Left forelimb (tissue), 1 donor: Measurements from ENCODE around the gene ABCG8.
A peak's percentile ranks its signal among the peaks of the same experiment; 100 is the strongest.

Source experiments
- DNase-seq: peaks from one replicate; pipeline ENCODE4 v3.0.0-alpha.2; 2018; ENCODE audit warnings: low spot score

The ABCG8 gene

DNA sequence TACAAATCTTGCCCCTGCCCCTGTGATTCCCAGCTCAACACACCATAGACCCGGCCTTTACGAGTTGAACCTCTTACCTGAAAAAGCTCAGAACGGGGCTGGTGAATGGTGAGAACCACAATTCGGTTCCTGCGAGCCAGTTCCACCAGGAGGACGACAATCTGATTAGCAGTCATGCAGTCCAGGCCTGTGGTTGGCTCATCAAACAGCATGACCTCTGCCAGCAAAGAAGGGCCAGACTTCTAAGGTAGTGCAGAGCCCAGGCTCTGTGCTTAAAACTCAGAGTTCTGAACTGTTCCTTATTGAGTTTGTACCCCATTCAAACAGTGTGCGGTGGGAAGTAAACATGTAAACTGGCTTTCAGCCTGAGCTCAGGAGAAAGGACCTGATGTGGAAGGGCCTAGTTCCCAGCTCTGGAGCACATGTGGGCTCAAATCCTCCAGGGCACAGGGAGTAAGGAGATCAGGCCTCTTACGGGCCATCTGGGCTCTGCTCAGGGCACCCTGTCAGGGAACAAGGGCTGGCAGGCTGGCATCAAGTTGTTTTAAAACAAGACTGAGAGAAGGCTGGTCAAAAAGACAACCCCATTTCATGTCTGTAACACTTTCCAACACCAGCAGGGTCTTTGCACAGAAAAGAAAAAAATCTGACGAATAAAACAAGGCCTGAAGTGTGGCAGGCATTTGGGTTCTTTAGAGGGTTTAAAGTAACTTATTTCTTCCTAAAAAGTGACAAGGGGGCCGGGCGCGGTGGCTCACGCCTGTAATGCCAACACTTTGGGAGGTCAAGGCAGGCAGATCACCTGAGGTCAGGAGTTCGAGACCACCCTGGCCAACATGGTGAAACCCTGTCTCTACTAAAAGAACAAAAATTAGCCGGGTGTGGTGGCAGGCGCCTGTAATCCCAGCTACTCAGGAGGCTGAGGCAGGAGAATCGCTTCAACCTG is 12.2 kb upstream of the ABCG8 start:
- no peak for DNase-seq

DNA sequence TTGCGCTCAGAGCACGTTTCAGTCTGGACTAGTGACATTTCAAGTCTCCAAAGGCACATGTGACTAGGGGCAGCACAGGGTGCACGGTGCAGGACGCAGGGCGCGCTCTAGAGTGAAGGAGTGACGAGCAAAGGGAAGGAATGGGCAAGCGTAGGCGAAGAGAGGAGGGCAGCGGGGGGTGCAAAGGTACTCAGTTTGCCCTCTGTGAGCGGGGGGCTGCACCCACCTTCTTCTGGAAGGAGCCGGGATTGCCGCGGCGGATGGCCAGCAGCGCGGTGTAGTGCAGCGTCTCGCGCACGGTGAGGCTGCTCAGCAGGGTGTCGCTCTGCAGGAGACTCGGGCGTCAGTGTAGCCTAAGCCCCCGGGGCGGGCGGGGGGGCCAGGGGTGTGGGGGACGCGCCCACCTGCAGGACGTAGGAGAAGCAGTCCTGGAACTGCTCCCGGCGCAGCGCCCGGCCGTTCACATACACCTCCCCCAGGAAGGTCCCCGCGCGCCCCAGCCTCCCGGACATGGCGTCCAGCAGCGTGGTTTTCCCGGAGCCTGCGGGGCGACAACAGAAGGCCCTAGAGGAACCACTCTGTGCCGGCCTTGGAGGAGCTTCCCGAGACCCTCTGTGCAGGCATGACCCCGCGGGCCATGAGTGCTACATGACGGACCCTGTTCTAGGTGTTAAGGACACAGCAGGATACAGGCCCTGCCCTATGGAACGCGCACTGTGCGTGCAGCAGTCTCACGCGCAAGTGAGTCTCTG is 7.1 kb upstream of the ABCG8 start:
- no peak for DNase-seq

DNA sequence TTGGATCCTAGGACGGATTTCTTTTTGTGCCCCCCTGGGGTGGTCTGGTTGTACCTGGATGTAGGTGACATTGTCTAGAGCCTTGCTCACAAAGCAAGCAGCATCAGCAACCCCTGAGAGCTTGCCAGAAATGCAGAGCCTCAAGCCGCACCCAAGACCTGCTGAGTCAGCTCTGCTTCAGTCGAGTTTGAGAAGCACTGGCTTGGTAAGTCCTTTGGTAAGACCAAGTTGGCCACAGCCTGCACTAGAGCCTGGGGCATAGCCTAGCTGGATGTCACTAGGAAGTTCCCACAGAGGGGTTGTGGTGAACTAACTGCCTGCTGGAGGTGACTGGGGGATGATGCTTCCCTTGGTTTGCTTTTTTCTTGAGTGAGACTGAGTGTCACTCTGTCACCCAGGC is 6.3 kb upstream of the ABCG8 start:
- DNase-seq = no peak

- DNase-seq = no peak
Observed at GRCh38 chr2:43837033-43837432, 1.7 kb upstream of the ABCG8 start.

DNA sequence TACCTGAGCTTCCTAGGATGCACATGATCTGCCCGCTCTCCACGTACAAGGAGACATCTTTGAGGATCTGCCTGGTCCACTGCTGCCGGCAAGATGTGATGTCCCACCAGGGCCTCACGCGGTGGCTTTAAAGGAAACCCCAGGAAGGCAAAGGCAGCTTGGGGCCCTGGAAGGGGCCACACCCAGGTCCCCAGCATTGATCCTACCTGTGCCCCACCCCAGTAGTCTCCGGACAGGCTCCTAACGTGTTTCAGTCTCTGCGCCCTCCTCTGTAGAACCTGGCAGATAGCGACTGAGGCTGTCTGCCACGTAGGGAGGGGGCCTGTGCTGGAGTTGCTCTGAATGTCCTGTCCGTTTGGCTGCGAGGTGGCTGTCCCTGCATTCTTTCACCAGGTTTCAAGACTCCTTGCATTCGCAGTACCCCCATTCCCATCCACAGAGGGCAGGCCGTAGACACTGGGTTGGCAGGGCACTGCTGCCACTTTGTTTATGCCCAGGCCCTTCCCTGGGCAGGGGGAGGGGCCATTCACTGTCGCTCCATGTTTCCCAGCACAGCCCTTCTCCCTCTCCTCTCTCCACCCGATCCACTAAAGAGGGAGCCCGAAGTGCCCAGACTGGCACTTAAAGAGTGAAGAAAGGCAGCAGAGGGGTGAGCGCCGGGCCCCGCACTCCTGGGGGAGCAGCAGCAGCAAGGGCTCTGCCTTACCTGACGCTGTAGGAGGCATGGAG is 776 bp upstream of the ABCG8 start:
- DNase-seq = no peak

DNA sequence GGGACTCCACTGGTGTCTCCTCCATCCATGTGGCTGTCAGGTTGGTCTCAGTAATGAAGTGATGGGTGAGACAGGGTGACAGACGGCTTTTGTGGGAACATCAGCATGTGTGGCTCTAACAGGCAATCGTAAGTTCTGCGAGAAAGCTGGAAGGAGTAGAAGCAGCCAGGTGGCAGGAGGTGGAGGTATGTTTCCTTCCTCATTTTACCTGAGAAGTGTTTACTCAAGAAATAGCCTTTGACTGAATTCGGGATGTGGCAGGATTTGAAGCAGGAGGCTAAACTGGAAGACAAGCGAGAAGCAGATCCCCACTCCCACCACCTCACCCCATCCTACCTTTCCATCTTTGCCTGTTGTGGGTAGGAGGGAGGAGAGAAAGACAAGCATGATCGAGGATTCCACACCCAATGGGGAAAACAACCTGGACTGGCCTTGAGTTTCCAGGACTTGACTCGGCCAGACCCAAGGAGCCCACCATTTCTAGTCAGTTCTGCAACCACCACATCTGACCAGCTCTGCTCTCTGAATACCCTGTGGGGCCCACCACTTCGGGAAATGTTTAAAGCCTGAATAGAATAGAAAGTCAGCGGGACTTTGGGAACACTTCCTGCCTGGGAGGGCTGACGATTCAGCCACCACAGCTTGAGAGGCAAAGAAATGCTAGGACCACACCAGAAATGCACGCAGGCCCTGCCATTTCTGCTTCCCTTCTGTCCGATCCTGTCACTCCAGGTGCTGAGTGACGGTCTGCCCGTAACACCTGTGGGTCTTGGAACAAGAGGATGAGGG is 1.2 kb downstream of the ABCG8 start:
- no peak for DNase-seq

DNA sequence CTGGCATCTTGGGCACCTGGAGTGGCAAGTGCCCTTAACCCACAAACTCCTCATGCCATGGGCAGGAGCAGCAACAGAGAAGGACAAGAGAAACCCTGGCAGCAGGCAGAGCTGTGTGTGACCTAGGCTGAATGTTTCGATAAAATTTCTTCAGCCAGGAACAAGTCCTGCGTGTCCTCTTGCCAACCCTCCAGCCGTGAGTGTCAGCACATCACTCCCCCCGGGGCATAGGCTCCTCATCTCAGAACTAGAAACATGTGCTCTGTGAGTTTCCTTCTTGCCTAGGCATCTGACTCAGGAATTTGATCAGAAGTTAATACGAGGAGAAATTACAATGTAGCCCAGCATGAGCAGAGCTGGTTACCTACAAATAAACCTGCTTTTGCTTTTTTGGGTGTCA is 2.2 kb downstream of the ABCG8 start:
- no peak for DNase-seq

- no peak for DNase-seq
Observed at GRCh38 chr2:43841949-43842865, 3.4 kb downstream of the ABCG8 start.

- DNase-seq = no peak
Observed at GRCh38 chr2:43842866-43843226, 4.1 kb downstream of the ABCG8 start.

DNA sequence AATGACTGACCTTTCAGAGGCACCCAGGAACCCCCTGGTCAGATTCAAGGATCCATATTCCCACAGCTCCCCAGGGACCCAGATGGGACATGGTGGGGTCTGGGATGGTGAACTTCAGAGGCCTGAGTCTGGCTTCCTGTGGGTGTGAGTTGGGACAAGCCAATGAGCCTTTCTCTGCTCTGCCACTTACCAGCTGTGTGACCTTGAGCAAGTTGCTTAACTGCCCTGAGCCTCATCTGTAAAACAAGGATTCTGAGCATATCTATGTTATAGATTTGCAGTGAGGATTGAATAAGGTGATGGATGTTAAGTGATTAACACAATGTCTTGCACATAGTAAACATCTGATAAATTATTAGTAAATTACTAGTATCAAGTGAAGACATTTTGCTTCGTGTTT is 6.4 kb downstream of the ABCG8 start:
- no peak for DNase-seq

DNA sequence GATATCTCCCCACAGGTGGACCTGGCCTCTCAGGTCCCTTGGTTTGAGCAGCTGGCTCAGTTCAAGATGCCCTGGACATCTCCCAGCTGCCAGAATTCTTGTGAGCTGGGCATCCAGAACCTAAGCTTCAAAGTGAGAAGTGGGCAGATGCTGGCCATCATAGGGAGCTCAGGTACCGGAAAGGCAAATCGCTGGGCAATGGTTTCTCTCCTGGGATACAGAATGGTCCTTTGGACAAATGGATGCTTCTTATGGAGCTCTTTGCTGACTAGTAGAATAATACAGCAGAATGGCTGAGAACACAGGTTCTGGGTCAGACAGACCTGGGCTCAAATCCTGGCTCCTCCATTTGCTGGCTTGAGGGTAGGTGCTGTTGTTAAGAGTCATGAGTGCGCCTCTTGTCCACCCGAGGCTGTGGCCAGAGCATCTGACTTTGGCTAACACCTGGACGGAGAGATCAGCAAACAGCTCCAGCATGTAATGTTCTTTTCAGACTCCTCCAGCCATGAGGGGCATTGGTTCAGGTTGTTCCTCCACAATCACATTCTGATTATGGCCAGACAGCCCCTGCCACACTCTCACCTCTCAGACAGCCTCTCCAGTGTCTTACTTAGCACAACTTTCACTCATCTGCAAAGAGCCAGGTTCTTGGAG is 7.5 kb downstream of the ABCG8 start:
- DNase-seq = no peak

DNA sequence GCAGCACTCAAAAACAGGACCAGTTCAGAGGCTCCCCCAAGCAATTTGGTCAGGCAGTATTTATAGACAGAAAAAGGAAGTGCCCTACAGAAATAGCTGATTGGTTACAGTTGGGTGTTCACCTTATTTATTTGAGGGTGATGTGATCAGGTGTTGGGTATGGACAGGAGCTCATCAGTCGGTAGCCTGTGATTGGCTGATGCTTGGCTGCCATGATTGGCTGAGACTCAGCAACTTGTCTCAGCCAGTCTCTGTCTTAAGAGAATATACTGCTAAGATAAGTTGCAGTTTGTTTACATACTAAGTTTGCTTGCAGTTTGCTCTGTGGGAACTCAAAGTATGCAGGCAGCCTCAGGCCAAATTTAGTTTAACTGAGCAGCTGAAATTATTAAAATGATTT is 9.4 kb downstream of the ABCG8 start:
- DNase-seq = no peak

GRCh38 chr2:43851011-43851980 is 12.5 kb downstream of the ABCG8 start:
- no peak for DNase-seq

DNA sequence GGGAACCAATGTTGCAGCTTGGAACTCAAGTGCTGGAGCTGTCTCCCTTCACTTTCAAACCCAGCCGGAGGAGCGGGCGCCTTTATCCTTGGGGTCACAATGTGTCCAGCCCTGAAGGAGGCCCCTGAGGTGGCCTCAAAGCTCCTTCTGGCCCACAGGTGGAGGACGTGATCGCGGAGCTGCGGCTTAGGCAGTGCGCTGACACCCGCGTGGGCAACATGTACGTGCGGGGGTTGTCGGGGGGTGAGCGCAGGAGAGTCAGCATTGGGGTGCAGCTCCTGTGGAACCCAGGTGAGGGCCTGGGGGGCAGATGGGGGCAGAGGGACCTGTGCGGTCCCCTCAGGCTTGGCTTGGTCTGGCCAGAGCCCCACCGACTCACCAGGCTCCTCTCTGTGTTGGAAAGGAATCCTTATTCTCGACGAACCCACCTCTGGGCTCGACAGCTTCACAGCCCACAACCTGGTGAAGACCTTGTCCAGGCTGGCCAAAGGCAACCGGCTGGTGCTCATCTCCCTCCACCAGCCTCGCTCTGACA is 13.5 kb downstream of the ABCG8 start:
- no peak for DNase-seq

DNA sequence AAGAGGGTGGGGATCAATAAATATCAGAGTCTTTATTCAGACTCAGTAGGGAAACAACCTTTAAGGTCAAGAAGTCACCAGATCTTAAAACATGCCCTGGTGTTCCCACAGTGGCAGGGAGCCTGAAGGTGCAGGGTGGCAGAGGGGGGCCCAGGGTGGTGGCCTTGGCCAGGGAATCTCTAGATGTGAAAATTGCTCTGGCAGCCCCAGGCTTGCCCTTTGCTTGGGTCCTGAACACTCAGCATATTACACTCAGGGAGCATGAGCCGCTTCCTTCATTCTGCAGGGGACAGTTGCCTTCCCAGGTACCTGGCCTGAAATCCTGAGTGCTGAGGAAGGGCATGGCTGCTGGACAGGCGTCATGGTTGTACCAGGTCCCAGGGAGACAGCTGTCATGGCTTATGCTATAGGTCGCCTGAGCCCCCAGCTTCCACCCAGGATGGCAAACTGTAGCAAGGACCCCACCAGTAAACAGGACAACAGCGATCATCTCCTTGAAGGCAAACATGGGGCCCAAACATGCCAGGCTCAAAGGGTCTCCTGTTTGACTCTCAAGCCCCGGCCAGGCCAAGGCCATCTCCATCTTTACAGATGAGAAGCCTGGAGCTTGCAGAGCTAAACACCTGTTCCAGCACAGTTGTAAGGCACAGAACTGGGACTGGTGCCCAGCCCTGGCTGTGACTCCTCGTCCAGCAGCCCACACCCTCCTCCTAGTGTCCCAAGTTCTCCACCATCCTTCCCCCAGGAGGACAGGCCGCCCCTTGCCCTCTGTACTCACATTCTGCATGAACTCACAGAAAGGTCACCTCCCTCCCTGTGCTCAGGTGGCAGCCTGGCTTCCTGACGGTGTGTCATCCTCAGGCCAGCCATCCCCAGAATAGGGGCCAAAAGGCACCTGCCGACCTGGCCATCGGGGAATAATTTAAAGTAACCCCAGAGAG is 14.6 kb downstream of the ABCG8 start:
- no peak for DNase-seq

GRCh38 chr2:43854671-43855070 is 15.9 kb downstream of the ABCG8 start:
- DNase-seq = peak; percentile 5

DNA sequence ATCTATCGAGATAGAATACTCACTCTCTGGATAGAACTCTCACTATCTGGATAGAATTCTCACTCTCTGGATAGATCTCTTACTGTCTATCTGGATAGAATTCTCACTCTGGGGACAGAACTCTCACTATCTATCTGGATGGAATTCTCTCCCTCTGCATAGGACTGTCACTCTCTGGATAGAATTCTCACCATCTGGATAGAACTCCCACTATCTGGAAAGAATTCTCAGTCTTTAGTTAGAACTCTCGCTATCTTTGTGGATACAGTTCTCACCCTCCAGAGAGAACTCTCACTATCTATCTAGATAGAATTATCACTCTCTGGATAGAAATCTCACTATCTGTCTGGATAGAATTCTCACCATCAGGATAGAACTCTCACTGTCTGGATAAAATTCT is 16.5 kb downstream of the ABCG8 start:
- no peak for DNase-seq

- DNase-seq = no peak
Observed at GRCh38 chr2:43872151-43872550, 33.4 kb downstream of the ABCG8 start.
